Measurements from ENCODE around the gene MAP3K14. TPM values are rescaled to one million over a fixed set of nuclear protein-coding genes. Genes with fewer than 3 reads are reported as not detected.

Gene MAP3K14
- total RNA-seq, 1 donor from 2014 or later: 9.9 TPM

DNA sequence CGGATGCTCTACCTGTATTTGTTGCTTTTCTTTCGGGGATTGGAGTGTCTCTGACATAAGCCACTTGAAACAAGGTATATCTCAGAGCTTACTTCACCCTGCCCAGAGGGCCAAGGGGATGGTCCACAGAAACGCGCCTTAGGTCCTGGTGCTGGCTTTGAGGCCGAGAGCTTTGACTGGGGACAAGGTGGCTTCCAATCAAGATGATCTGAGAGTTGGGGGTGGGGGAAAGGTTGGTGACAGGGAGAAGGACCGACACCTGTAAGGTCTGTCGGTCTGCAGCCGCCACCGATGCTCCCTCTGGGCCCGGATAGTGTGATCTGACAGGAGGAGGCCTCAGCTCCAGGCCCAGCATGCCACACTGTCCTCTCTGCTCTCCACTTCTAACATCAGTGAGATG lies 33.1 kb downstream of the MAP3K14 start:
- no peak for DNase-seq (ENCODE audit: low read depth)

GRCh38 chr17:45282683-45283644 lies 33.9 kb downstream of the MAP3K14 start:
- no peak for DNase-seq (ENCODE audit: low read depth)

DNA sequence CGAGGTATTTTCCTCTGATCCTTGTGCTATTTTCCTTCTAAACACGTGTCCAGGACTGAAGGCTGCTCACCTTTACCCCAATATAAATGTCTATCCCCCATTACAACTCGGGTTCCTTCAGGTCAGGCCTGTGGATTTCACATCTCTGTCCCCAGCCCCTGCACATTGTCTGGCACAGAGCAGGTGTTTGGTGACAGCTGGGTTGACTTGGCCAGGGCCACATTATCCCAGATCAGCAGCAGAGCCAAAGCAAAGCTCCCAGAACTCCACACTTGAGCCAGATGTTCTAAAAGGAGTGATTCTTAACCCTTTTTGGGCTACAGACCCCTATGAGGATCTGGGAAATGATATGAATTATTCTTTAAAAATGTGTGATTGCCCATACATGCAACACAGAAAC lies 36.9 kb downstream of the MAP3K14 start:
- no peak for DNase-seq (ENCODE audit: low read depth)

GRCh38 chr17:45277992-45278391 lies 38.8 kb downstream of the MAP3K14 start:
- DNase-seq (ENCODE audit: low read depth): no peak

DNA sequence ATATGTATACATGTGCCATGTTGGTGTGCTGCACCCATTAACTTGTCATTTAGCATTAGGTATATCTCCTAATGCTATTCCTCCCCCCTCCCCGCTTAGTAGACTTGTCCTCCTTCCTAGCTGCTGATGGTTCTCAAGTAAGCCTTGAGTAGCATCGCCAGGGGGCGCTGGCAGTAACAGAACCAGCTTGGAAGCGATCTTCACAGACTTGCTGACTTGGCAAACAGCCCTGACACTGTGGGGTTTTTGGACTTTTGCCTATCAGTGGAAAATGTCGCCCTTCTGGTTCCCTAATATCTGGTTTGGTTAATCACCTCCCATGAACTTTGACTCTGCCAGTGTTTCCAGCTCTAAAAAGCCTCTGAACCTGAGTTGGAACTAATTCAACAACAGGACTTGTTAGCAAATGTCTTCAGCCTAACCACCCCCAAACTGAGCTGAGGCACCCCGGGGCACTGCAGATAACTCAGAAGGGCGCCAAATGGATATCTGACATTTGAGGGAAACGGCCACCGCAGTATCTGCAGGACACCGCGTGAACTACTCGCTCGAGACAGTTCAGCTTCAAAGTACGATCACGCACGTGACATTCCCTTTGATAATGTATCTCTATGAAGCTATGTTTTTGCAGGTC lies 39.5 kb downstream of the MAP3K14 start:
- peak; percentile 86 for DNase-seq (ENCODE audit: low read depth)

DNA sequence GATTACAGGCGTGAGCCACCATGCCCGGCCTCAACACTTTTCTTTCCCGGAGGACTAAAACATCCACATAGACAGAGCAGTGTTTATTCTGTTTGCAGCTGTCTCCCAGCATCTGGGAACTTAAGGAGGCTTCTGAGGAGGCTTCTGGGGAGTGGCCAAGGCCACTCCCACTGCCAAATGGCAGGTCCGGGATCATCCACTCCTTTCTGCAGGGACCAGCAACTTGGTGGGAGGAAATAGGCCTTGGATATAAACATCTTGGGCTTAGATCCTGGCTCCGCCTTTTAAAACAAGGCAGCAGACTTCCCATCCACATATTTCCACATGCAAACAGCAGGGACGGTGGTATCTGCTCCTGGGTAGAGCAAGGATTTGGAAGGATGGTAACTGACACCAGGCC lies 40.8 kb downstream of the MAP3K14 start:
- DNase-seq (ENCODE audit: low read depth): no peak

- no peak for DNase-seq (ENCODE audit: low read depth)
Observed at GRCh38 chr17:45274033-45274432, 42.8 kb downstream of the MAP3K14 start.

DNA sequence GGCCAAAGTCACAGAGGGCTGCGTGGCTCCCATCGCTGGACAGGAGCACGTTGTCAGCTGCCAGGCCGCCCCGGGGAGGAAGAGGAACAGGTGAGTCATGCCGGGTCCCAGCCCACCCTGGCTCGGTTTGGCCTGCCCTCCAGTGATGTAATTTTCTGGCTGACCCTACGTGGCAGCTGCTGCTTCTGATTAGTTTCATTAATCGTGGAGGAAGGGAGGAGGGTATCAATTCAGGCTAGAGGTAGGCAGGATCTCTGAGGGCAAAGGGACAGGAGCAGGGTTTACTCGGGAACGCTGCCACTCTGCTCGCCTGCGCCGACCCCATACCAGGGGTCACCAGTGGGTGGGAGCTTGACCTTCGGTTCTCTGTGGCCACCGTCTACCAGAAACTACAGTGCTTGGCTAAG lies 43.3 kb downstream of the MAP3K14 start:
- DNase-seq (ENCODE audit: low read depth): no peak

DNA sequence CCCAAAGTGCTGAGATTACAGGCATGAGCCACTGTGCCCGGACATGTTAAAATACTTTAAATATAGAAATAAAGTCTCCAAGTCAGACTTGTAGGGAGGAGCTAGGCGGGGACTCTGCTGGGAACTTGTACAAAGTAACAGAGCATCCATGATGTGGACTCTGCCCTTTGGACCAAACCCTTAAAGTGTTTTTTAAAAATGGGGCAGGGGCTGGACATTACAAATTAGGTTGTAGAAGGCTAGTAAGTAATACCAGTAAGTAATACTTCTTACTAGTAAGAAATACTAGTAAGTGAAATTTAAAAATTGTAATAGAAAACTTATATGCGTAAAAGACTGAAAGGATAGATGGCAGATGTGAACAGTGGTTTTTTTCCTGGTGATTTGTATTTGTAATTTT lies 45.2 kb downstream of the MAP3K14 start:
- no peak for DNase-seq (ENCODE audit: low read depth)

GRCh38 chr17:45270828-45271418 lies 45.9 kb downstream of the MAP3K14 start:
- DNase-seq (ENCODE audit: low read depth): no peak

- no peak for DNase-seq (ENCODE audit: low read depth)
Observed at GRCh38 chr17:45269912-45270311, 46.9 kb downstream of the MAP3K14 start.

GRCh38 chr17:45267436-45268055 lies 49.3 kb downstream of the MAP3K14 start:
- no peak for DNase-seq (ENCODE audit: low read depth)

- DNase-seq (ENCODE audit: low read depth): no peak
Observed at GRCh38 chr17:45266372-45266926, 50.4 kb downstream of the MAP3K14 start.

GRCh38 chr17:45265821-45266220 lies 51.0 kb downstream of the MAP3K14 start:
- peak; percentile 95 for DNase-seq (ENCODE audit: low read depth)

DNA sequence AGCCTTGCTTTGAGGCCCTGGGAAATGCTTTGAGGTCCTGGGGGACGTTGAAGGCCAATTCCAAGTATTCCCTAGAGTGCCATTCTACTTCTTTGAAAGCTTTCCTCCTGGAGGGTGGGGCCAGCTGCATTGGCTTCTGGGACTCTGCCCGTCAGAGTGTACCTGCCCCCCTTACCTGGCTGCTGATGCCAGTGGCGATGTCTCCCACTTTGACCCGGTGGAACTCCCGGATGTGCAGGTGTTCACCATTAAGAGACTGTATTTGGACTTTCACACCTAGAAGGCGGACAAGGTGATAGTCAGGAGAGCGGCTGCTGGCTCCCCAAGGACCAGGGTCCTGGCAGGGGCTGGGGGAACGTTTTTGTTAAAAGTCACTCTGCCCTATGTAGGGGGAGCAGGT lies 51.8 kb downstream of the MAP3K14 start:
- no peak for DNase-seq (ENCODE audit: low read depth)

DNA sequence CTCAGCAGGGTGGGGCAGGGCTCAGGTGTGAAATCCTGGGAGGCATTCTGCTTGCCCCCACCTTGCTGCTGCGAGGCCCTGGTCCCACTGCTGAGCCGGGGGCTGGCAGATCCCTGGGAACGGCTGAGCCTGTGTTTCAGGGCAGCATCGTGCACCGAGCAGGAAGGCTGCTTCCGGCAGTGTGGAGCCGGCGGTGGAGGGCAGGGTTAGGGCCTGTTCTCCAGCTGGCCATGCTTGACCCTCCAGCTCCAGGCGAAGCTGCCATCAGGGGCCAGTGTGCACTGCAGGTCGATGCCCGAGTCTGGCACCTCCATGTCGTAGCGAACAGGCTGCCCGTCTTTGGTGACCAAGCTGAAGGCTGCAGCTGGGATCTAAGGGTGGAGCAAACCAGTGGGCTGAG lies 52.4 kb downstream of the MAP3K14 start:
- no peak for DNase-seq (ENCODE audit: low read depth)

- no peak for DNase-seq (ENCODE audit: low read depth)
Observed at GRCh38 chr17:45263477-45263860, 53.4 kb downstream of the MAP3K14 start.

DNA sequence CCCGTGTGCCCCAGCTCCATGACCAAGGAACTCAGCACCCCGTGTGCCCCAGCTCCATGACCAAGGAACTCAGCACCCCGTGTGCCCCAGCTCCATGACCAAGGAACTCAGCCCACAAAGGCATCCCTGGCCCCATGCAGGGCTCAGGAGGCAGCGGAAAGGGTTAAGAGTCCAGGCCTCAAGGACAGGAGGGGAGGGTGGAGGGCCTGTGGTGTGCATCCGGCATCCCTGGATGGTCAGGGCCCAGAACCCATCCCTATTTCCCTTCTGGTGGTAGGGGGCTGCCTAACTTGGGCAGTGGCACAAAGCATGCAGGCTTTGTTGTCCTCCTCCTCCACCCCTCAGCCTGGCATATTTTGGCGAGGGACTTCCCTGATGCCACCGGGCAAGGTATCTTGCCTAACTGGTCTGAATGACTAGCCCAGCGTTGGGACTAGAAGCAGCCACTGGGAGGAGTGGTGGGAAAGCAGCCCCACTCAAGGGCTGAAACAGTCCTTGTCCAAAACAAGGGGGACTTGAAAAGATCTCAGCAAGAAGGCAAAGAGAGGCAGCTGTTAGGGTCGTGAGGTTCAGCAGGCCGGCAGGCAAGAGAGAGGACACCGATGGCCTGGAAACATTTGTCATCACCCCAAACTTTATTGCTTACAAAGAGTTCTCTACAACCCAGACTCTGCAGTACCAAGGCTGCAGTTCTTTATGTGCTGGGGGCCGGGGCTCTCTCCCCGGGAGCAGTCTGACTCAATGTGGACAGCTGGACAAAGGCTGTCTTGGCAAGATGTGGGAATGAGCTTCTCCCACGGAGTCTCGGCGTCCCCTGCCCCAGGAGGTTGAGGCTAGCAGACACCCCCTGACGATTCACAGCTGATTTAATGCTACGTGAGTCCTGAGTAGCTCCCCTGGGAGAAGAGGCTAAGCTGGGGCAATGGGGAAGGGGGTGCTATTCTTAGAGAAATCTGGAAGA lies 54.0 kb downstream of the MAP3K14 start:
- DNase-seq (ENCODE audit: low read depth): no peak

- DNase-seq (ENCODE audit: low read depth): no peak
Observed at GRCh38 chr17:45261577-45262515, 55.0 kb downstream of the MAP3K14 start, which contains the start of gene SPATA32. Gene SPATA32 (minus strand): TSS chr17:45262094. CDS start chr17:45262016, 78 bp downstream.

Data from renal cortical epithelial cell (primary cell).